Activated CD4-positive, alpha-beta T cell treated with anti-CD3 and anti-CD28 coated beads, Interleukin-2, amount 50 U/mL, for 16 hours (primary cell): ENCODE results near the gene PCDHA1.
"Not testable (repeated sequence)": the region's sequence is repeated elsewhere in the genome, so short reads cannot be mapped to it uniquely, and the experiment has no call there.

Experiments used
- DNase-seq: peaks from one replicate; pipeline ENCODE4 v3.0.0-alpha.2; 2020

Gene PCDHA1

GRCh38 chr5:140785905-140786686 is at the start of gene PCDHA1:
Gene PCDHA1 (plus strand): TSS chr5:140786140.
- peak; percentile 0 for DNase-seq

GRCh38 chr5:140737486-140737885 is 48.5 kb upstream of the PCDHA1 start:
- DNase-seq: no peak

GRCh38 chr5:140741967-140742366 is 44.0 kb upstream of the PCDHA1 start:
- DNase-seq: no peak

- no peak for DNase-seq
Measured at GRCh38 chr5:140753561-140753960, 32.4 kb upstream of the PCDHA1 start.

- no peak for DNase-seq
Measured at GRCh38 chr5:140764177-140764973, 21.6 kb upstream of the PCDHA1 start.

- DNase-seq: no peak
Measured at GRCh38 chr5:140767444-140767843, 18.5 kb upstream of the PCDHA1 start.

GRCh38 chr5:140780512-140780911 is 5.4 kb upstream of the PCDHA1 start:
- no peak for DNase-seq

- not testable (repeated sequence) for DNase-seq
Measured at GRCh38 chr5:140787422-140787821, 1.5 kb downstream of the PCDHA1 start.

GRCh38 chr5:140787849-140788504 is 2.0 kb downstream of the PCDHA1 start:
- not testable (repeated sequence) for DNase-seq

- DNase-seq: no peak
Measured at GRCh38 chr5:140791089-140791488, 5.1 kb downstream of the PCDHA1 start.

GRCh38 chr5:140794595-140795258 is 8.8 kb downstream of the PCDHA1 start, which contains the start of gene PCDHA2:
Gene PCDHA2 (plus strand): TSS chr5:140794852.
- no peak for DNase-seq

GRCh38 chr5:140795259-140795641 is 9.3 kb downstream of the PCDHA1 start:
- DNase-seq: no peak

- not testable (repeated sequence) for DNase-seq
Measured at GRCh38 chr5:140796072-140796717, 10.3 kb downstream of the PCDHA1 start.

GRCh38 chr5:140796718-140797095 is 10.8 kb downstream of the PCDHA1 start:
- DNase-seq: no peak

- no peak for DNase-seq
Measured at GRCh38 chr5:140800816-140801493, 15.0 kb downstream of the PCDHA1 start, which contains the start of gene PCDHA3. Gene PCDHA3 (plus strand): TSS chr5:140801057.

- no peak for DNase-seq
Measured at GRCh38 chr5:140801494-140801841, 15.5 kb downstream of the PCDHA1 start.

- DNase-seq: not testable (repeated sequence)
Measured at GRCh38 chr5:140802381-140802780, 16.4 kb downstream of the PCDHA1 start.

- no peak for DNase-seq
Measured at GRCh38 chr5:140802781-140803271, 16.9 kb downstream of the PCDHA1 start.

GRCh38 chr5:140806834-140807775 is 21.2 kb downstream of the PCDHA1 start, which contains the start of gene PCDHA4:
Gene PCDHA4 (plus strand): TSS chr5:140807068.
- peak; percentile 22 for DNase-seq

- DNase-seq: not testable (repeated sequence)
Measured at GRCh38 chr5:140808241-140808888, 22.4 kb downstream of the PCDHA1 start.
